OCI-LY3 (cell line): ENCODE results near the gene IL22.

Source experiments
- H2AFZ ChIP-seq: fragments of 200-600, 300-600 bp; shearing (Covaris generic); 2 replicates; pipeline ENCODE4 v1.6.0; 2014; ENCODE audit warnings: antibody characterized with exemption, low read depth, low read length
- H3K27ac ChIP-seq: fragments of 200-600, 300-600 bp; sonication (generic); 2 replicates; pipeline ENCODE4 v1.5.1; 2014; ENCODE audit warnings: mild to moderate bottlenecking, low read length, moderate library complexity, mixed read lengths
- H3K27me3 ChIP-seq: fragments of 200-600, 300-600 bp; sonication (generic); 2 replicates; pipeline ENCODE4 v1.6.1; 2014; ENCODE audit warnings: low read depth, low read length, mixed read lengths
- H3K36me3 ChIP-seq: fragments of 200-600, 300-600 bp; sonication (generic); replicated peaks from 2 replicates; pipeline ENCODE3; 2014; ENCODE audit warnings: low read depth, low read length, mixed read lengths
- H3K4me1 ChIP-seq: fragments of 300-600, 200-600 bp; sonication (generic); 2 replicates; pipeline ENCODE4 v1.6.1; 2014; ENCODE audit warnings: low read length, mixed read lengths
- H3K4me2 ChIP-seq: fragments of 200-600, 300-600 bp; sonication (generic); 2 replicates; pipeline ENCODE4 v1.6.1; 2014; ENCODE audit warnings: low read length, mixed read lengths
- H3K4me3 ChIP-seq: fragments of 300-600, 200-600 bp; sonication (generic); 2 replicates; pipeline ENCODE4 v1.5.1; 2014; ENCODE audit warnings: antibody characterized with exemption, mild to moderate bottlenecking, low read length, moderate library complexity
- H3K79me2 ChIP-seq: fragments of 300-600, 200-600 bp; shearing (Covaris generic); 2 replicates; pipeline ENCODE4 v1.6.1; 2014; ENCODE audit warnings: mild to moderate bottlenecking, low read length, mixed read lengths
- H3K9ac ChIP-seq: fragments of 300-600, 200-600 bp; shearing (Covaris generic); 2 replicates; pipeline ENCODE4 v1.6.0; 2014; ENCODE audit warnings: mild to moderate bottlenecking, low read length, moderate library complexity
- H3K9me3 ChIP-seq: fragments of 200-600, 300-600 bp; shearing (Covaris generic); 2 replicates; pipeline ENCODE4 v1.6.1; 2014; ENCODE audit warnings: low read length, mixed read lengths; ENCODE audit not compliant: insufficient read depth
- H4K20me1 ChIP-seq: fragments of 200-600, 300-600 bp; sonication (generic); 2 replicates; pipeline ENCODE4 v1.6.1; 2016; ENCODE audit warnings: low read length, mixed read lengths; ENCODE audit not compliant: insufficient read depth
- CTCF ChIP-seq: fragments of 200-600, 300-600 bp; sonication (generic); IDR thresholded peaks from 2 replicates; pipeline ENCODE4 v1.5.1; 2014; ENCODE audit warnings: antibody characterized with exemption, low read length, low read depth
- EZH2phosphoT487 ChIP-seq: fragments of 200-600 bp; shearing (Covaris generic); IDR thresholded peaks from 2 replicates; pipeline ENCODE4 v1.6.1; 2018; ENCODE audit warnings: antibody characterized with exemption, mixed run types, low read depth

Gene IL22

GRCh38 chr12:68247785-68248184, 5.6 kb downstream of the IL22 start:
- Histone ChIP-seq H3K4me1 (peaks cover 7% of the 10 kb centered on the region; the same call in 1 of the 2 replicates), H3K27ac (no peak overlapping the region), H3K36me3 (no peaks in the 10 kb centered on the region), H3K4me2 (no peak overlapping the region), H4K20me1 (no peaks in the 10 kb centered on the region), H3K4me3 (no peak overlapping the region), H2AFZ (no peak overlapping the region), H3K27me3 (peaks cover 4% of the 10 kb centered on the region), H3K9ac (no peak overlapping the region), H3K79me2 (no peaks in the 10 kb centered on the region), H3K9me3 (no peaks in the 10 kb centered on the region)
- no peak for TF ChIP-seq EZH2phosphoT487
- no peak for TF ChIP-seq CTCF

GRCh38 chr12:68246350-68246749, 7.1 kb downstream of the IL22 start:
- TF ChIP-seq EZH2phosphoT487, result no peak
- Histone ChIP-seq H3K36me3 (no peaks in the 10 kb centered on the region), H3K27me3 (peaks cover 4% of the 10 kb centered on the region), H3K27ac (no peak overlapping the region), H4K20me1 (no peaks in the 10 kb centered on the region), H3K4me1 (peaks cover 15% of the 10 kb centered on the region), H3K79me2 (no peaks in the 10 kb centered on the region), H3K4me2 (no peak overlapping the region), H3K9me3 (no peaks in the 10 kb centered on the region), H3K4me3 (no peak overlapping the region), H3K9ac (no peak overlapping the region), H2AFZ (no peak overlapping the region)

DNA sequence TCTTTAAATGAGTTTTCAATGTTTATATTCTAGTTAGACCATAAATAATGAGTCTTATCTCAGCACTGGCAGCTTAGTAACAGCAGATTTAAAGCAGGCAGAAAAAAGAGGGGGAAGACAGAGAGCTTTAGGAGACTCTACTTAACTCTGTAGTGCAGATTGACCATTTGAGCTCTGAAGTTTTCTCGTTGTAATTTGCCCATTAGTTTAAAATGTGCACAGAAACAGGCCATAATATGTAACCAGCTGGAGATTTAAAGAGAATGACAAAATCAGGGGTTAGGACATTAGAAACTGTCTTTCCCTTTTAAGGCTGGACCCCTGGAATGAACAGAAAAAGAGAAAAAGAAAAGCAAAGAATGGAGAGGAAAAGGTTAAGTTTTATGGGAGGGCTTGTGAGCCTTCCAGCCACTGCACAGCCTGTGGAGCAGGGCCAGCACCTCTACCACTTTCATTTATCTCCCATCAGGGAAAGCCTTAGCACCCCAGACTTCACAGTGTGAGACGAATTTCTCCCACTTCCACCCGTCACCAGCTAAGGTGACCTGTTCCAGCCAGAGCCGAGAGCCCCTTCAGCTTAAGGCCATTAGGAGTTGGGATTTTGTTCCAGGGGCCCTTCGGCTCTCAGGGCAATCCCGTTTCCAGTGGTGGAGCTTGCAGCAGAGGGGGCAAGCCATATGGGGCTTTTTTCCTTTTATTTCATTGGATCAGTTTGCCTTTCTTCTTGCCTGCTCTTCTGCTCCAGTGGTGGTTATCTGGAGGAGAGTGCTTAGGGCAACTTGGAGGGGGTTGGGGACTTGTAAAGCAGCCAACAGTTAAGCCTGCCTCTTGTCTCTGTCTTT, 8.0 kb downstream of the IL22 start:
- Histone ChIP-seq H3K4me1 (peaks cover 24% of the 10 kb centered on the region), H3K27ac (no peak overlapping the region), H2AFZ (no peak overlapping the region), H3K4me2 (no peak overlapping the region), H3K4me3 (no peak overlapping the region), H3K27me3 (no peaks in the 10 kb centered on the region; the same call in 1 of the 2 replicates), H3K36me3 (no peaks in the 10 kb centered on the region), H4K20me1 (no peaks in the 10 kb centered on the region), H3K9me3 (no peaks in the 10 kb centered on the region), H3K9ac (no peak overlapping the region), H3K79me2 (no peaks in the 10 kb centered on the region)
- no peak for TF ChIP-seq CTCF
- no peak for TF ChIP-seq EZH2phosphoT487

- no peaks in the 10 kb centered on the region; the same call in 1 of the 2 replicates for H3K27me3 ChIP-seq
- H3K79me2 ChIP-seq, result no peaks in the 10 kb centered on the region
- no peaks in the 10 kb centered on the region for H4K20me1 ChIP-seq
- H3K36me3 ChIP-seq, result no peaks in the 10 kb centered on the region
- no peak overlapping the region for H3K9ac ChIP-seq
- no peak overlapping the region for H3K4me3 ChIP-seq
- H3K4me2 ChIP-seq, result no peak overlapping the region
- H3K4me1 ChIP-seq, result peaks cover 32% of the 10 kb centered on the region
- TF ChIP-seq EZH2phosphoT487, result no peak
- no peak for TF ChIP-seq CTCF
- H3K9me3 ChIP-seq, result no peaks in the 10 kb centered on the region
- H3K27ac ChIP-seq, result no peak overlapping the region
- H2AFZ ChIP-seq, result no peak overlapping the region
These were observed 10.6 kb downstream of the IL22 start for GRCh38 chr12:68242777-68243176.
